Measurements from ENCODE around the gene AUTS2. TPM values are rescaled to one million over a fixed set of nuclear protein-coding genes. Genes with fewer than 3 reads are reported as not detected.
"Not testable (repeated sequence)": the region's sequence is repeated elsewhere in the genome, so short reads cannot be mapped to it uniquely, and the experiment has no call there.

AUTS2 gene
- polyA plus RNA-seq, 10 donors = 54.7 to 101 (median 77.6) TPM

DNA sequence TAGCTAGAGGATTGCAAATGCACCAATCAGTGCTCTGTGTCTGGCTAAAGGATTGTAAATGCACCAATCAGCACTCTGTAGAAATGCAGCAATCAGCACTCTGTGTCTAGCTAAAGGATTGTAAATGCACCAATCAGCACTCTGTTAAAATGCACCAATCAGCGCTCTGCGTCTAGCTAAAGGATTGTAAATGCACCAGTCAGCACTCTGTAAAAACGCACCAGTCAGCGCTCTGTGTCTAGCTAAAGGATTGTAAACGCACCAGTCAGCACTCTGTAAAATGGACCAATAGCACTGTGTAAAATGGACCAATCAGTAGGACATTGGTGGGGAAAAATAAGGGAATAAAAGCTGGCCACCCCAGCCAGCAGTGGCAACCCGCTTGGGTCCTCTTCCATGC lies 187.9 kb downstream of the AUTS2 start:
- not testable (repeated sequence) for DNase-seq

- DNase-seq = no peak
Measured at GRCh38 chr7:69786730-69787395, 188.6 kb downstream of the AUTS2 start.

DNA sequence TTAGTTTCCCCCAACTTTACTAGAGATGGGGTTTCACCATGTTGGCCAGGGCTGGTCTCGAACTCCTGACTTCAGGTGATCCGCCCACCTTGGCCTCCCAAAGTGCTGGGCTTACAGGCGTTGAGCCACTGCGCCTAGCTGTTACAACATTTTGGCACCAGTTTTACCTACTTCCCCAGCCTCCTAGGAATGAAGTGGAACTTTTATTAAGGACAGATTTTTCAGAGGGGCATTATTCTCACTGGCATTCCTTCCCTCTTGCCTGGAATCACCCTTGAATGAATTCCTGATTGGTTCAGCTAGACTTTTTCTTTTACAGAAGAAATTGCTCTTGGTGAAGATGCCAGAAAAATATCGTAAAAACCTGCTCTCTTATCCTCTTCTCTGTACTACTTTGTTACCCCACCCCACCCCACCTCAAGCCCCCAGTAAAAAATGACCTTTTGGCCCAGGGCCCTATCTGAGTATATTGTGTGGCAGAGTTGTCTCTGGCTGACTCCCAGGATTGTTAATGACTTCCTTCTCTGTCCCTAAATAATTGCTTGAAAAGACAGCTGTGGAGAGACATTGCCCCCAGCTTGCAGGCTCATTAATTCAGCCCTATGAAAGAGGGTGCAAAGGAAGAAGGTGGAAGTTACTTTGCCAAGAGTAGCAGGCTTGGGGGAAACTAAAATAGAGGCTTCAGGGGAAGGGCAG lies 189.6 kb downstream of the AUTS2 start:
- no peak for DNase-seq

GRCh38 chr7:69789563-69789962 lies 191.3 kb downstream of the AUTS2 start:
- DNase-seq = no peak

DNA sequence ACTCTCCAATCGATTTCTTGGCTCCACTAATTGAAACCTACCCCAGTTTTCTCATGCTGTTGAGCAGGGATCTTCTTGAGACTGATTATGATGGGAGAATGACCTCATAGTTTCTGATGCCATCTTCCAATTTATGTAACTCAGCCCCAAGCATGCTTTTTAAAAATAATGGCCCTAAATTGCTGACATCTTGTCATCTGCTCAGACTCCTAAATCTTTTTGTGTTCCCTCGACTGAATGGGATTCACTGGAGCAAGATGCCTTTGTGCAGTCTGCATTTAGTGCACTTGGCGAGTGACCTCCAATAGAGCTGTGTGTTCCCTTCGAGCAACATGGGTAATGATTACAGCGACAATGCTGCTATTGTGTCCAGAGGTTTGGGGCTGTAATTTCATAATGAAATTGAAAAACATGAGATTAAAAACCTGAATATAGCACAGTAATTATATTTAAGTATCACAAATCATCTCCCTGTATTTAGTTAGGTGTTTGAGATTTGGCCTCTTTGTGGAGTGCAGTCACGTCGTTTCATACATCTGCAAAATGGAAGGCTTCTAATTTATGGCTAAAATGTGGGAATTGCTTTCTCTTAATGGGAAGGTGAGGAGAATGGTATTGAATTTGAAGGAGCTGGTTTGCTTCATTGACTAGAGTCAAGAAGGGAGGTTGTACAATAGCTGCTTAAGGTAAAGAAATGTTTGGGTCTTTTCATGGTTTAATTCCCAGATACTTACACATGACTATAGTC lies 192.9 kb downstream of the AUTS2 start:
- DNase-seq = no peak

DNA sequence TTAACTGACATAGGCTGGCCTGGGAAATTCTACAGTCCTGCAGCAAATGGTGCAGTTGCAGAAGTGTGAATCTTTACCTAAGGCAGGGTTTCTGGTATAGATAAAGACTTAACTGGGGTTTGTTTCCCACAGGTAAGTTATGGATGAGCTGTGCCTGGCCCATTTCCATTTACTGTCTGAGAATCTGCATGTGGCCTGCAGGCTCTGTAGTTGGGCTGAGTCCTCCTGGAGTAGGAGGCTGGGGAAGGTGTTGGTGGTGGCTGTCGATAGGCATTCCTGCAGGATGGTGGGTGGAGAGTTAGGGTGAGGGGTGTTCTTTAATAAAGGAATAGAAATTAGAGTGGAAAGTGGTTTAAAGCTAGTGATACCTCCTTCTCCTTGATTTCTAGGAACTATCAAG lies 193.5 kb downstream of the AUTS2 start:
- DNase-seq = no peak

GRCh38 chr7:69795932-69796331 lies 197.7 kb downstream of the AUTS2 start:
- no peak for DNase-seq

DNA sequence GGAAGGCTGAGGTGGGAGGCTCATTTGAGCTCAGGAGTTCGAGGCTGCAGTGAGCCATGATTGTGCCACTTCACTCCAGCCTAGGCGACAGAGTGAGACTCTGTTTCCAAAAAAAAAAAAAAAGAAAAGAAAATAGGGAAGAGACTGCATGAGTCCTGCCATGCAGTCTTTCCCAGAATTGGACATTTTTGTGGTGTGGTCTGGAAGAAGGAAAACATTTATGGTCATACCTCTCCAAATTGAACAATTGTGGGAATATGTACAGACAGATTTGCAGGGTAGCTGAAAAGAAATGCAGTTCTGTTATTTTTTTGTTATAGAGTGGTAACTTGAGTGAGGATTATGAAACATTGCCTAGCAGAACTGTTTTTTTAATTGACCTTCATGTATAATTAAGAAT lies 198.1 kb downstream of the AUTS2 start:
- no peak for DNase-seq

- no peak for DNase-seq
Measured at GRCh38 chr7:69799048-69799697, 200.9 kb downstream of the AUTS2 start.

GRCh38 chr7:69799990-69800389 lies 201.7 kb downstream of the AUTS2 start:
- DNase-seq = no peak

DNA sequence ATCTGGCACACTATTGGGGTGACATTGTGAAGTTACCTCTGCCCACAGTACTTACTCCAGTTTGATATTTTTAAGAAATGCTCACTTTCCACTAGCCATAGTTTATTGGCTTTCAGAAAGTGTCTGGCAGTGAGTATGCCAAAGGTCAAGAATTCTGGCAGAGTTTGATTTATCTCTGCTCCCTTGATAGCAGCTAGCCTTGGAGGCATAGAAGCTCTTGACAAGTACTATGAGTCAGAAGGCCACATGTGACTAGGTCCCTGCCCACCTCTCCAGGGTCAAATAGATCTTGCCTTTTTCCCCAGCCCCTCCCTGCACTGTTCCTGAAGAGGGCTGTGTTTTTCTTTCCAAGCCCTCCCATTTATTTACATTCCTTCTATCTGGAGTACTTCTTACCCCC lies 202.2 kb downstream of the AUTS2 start:
- no peak for DNase-seq

DNA sequence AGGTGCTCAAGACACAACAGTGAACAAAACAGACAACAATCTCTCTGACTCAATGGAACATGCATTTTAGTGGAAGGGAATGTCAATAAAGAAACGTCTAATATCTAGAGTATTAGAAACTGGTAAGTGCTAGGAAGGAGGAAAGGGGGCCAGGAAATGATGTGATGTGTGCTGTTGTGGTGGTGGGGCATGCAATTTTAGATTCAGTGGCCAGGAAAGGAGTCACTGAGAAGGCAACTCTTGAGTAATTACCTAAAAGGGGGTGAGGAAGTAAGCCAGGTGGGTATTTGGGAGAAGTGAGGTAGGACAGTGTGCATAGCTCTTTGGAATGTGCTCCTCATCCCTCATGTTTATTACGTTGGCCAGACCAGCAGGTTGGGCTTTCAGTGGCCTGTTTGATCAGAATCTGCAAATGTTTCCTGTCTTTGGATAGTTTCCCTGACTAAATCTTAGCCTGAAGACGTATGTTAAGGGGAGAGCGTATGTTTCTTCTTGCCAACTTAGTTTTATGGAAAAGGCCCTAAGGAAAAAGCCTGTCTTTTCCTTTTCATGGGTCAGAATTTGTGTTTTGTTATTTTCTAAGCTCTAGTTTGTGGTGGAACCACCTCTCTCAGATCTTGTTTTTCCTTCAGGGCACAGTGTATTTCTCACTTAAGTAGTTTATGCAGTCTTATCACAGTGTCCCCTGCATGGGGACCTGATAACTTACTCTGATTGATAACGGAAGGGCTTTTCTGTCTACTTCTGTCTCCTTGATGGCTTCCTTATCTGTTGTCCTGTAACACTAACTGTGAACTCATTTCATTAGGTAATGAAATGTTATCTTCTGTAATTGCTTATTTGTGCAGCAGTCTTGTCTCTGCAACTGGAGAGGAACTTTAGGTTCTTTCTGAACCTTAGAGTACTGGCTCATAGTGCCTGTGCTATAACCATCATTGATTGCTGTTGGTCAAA lies 203.7 kb downstream of the AUTS2 start:
- DNase-seq = no peak

DNA sequence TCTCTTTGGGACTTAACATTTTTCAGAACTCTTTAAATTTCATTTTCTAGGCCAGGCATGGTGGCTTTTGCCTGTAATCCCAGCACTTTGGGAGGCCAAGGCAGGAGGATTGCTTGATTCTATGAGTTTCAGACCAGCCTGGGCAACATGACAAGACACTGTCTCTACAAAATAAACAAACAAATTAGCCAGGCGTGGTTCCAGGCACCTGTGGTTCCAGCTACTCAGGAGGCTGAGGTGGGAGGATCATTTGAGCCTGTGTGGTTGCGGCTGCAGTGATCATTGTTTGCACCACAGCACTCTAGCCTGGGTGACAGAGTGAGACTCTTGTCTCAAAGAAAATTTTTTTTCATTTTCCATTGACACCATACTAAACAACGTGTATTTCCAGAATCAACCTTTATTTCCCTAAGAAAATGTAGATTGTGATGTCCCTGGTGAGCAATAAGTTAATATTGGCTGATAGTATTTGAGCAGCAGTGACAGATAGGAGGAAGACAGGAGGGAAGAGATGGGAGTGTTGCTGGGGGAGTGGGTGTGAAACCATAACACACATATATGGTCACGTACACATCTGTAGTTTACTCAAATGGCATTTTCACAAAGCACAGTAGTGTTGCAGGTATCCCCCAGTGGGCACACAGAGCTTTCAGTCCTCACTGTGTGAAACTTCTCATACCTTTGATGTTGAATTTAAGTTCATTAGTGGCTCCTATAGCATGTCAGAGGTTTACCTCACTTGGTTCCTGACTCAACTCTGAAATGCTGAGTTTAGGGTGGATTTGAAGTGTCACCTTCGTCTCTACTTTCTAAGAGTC lies 205.6 kb downstream of the AUTS2 start:
- no peak for DNase-seq

- DNase-seq = no peak
Measured at GRCh38 chr7:69804962-69805361, 206.7 kb downstream of the AUTS2 start.

- no peak for DNase-seq
Measured at GRCh38 chr7:69808391-69808790, 210.1 kb downstream of the AUTS2 start.

DNA sequence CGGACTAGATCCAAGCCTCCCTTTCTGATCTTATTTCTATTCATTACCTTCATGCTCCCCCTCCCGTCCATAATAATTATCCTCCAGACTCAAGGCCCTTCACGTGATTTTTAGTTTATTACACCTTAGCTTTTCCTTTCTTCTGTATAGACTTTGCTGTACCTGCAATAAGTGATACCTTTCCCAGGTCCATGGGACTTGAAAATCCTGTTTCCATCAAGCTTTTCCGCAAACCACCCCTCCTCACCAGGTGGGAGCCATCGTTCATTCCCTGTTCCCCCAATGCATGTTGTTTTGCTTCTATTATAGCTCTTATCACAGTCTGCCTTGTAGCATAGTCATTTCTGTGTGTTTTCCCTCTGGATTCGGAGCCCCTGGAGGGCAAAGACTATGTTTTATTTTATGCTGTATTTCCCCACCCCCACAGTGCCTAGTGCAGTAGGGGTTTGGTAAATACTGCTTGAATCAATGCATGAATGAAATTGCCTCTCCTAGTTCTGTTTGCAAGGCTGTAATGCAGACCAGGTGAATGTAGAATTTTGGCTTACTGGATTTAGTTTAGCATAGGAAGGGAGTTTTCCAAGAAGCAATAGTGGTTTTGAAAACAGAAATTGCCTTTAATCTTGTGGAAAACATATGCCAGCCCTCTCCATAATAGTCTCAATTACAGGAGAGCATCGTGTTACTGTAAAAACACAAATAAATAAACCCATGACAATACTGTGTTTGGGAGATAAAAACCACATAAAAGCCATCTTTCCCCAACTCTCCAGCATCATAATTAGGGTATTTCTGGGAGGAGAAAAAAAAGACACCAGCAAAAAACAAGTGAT lies 213.4 kb downstream of the AUTS2 start:
- DNase-seq = no peak

DNA sequence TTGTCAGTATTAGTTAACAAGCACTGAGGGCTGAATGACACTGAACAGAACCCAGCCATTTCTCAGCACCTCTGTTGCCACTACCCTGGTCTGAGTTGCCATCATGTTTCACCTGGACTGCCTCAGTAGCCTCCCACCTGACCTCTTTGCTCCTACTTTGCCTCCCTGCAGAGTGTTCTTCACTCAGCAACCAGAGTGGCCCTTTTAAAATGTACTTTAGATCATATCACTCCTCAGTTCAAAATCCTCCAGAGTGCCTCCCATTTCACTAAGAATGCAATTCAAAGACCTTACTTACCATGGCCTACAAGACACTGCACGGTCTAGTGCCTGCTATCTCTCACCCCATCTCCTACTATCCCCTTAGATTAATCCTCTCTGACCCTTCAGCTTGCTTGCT lies 214.5 kb downstream of the AUTS2 start:
- DNase-seq = no peak

GRCh38 chr7:69813637-69814240 lies 215.5 kb downstream of the AUTS2 start:
- no peak for DNase-seq

DNA sequence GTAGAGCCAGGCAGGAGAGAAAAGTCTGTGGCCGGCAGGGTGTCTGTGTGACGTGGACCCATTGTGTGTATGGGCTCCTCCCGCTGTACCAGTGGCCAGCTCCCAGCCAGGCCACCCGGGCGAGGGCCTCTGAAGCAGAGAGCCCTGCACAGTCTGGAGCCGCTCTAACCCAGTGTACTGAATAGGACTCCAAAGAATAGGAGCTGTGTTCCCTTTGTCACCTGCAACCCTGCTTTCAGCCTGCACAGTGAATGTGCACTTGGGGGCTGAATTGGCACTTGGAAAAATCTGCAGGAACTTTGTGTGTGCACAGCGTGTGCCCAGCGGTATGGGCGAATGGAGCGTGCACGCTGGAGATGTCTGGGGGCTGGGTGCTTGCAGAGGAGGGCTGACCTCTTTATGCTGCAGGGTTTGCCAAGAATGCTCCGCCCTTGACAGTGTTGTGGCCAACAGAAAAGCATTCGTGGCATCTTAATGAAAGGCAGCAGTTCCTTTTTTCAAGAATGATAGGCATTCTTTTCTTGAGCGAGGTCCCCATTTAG lies 216.2 kb downstream of the AUTS2 start:
- peak; percentile 40 to 64 (median 49) for DNase-seq
